ENCODE measurements around the gene DNAJB1.

Gene DNAJB1

DNA sequence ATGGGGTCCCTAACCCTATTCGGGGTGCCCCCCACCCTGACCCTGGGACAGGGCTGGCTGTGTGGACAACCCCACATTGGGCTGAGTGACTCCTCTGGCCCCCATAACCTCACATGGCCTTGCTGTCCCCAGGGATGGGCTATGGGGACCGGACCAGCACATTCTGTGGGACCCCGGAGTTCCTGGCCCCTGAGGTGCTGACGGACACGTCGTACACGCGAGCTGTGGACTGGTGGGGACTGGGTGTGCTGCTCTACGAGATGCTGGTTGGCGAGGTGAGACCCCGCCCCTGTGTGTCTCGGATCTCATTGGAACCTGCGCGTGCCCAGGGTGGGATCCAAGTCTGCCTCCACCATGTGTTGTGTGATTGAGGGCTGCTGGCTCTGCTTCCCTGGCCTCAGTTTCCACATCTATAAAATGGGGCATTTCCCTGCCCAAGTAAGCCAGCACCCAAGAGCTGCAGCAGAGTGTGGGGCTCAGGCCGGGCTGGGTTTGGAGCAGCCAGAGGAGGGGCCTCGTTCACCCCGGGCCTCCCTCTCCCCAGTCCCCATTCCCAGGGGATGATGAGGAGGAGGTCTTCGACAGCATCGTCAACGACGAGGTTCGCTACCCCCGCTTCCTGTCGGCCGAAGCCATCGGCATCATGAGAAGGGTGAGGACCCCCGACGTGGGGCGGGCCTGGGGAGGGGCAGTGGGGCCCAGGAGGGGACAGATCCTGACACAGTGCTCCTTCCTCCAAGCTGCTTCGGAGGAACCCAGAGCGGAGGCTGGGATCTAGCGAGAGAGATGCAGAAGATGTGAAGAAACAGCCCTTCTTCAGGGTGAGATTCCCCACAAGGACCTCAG is 47.9 kb downstream of the DNAJB1 start:
- Histone ChIP-seq H3K4me3 (ENCODE audit: low read length in 2 of 2) (no peak overlapping the region), H3K27ac (ENCODE audit: low read length) (no peak overlapping the region), H3K36me3 (ENCODE audit: control insufficient read depth in 2 of 2, insufficient read depth in 2 of 2, low read length in 2 of 2) (peaks cover 18 to 31% of the 10 kb centered on the region in 2 donors), H3K9me3 (ENCODE audit: control insufficient read depth in 2 of 2, low read length in 2 of 2) (no peaks in the 10 kb centered on the region), H3K27me3 (ENCODE audit: control insufficient read depth in 1 of 2, insufficient read depth in 2 of 2, low read length in 2 of 2) (peaks cover 13 to 29% of the 10 kb centered on the region in 2 donors), H3K4me1 (ENCODE audit: control insufficient read depth, insufficient read depth, low read length) (peaks cover 22% of the 10 kb centered on the region), H3K9ac (ENCODE audit: low read length in 2 of 2) (no peak overlapping the region)

DNA sequence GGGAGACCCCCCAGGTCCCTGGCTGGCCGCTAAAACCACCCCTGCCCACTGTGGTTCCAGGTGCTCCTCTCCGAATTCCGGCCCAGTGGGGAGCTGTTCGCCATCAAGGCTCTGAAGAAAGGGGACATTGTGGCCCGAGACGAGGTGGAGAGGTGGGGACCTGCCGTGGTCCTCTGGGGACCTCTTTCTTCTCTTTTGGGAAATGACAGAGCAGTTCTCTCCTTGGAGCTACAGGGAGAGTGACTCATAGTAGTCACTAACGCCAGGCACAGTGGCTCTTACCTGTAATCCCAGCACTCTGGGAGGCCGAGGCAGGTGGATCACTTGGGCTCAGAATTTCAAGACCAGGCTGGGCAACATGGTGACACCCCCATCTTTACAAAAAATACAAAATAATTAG is 50.4 kb downstream of the DNAJB1 start:
- peaks cover 4 to 7% of the 10 kb centered on the region in 2 donors for H3K27me3 ChIP-seq (ENCODE audit: control insufficient read depth in 1 of 2, insufficient read depth in 2 of 2, low read length in 2 of 2)
- peaks cover 10% of the 10 kb centered on the region for H3K4me1 ChIP-seq (ENCODE audit: control insufficient read depth, insufficient read depth, low read length)
- no peak overlapping the region for H3K27ac ChIP-seq (ENCODE audit: low read length)
- H3K9ac ChIP-seq (ENCODE audit: low read length in 2 of 2), result no peak overlapping the region
- H3K9me3 ChIP-seq (ENCODE audit: control insufficient read depth in 2 of 2, low read length in 2 of 2), result no peaks in the 10 kb centered on the region
- H3K4me3 ChIP-seq (ENCODE audit: low read length in 2 of 2), result no peak overlapping the region
- peaks cover 37 to 44% of the 10 kb centered on the region in 2 donors for H3K36me3 ChIP-seq (ENCODE audit: control insufficient read depth in 2 of 2, insufficient read depth in 2 of 2, low read length in 2 of 2)

DNA sequence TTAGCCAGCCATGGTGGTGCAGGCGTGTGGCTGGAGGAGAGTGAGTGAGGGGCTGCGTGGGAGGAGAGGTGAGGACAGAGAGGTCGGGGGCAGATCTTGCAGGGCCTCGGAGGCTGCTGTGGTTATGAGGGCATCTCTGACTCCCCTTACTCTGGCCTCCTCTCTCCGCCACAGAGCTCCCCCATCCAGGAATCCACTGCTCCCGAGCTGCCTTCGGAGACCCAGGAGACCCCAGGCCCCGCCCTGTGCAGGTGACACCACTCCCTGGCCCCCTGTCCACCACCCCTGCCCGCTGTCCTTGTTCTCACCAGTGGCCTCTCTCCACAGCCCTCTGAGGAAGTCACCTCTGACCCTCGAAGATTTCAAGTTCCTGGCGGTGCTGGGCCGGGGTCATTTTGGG is 50.8 kb downstream of the DNAJB1 start:
- H3K9me3 ChIP-seq (ENCODE audit: control insufficient read depth in 2 of 2, low read length in 2 of 2), result no peaks in the 10 kb centered on the region
- H3K27me3 ChIP-seq (ENCODE audit: control insufficient read depth in 1 of 2, insufficient read depth in 2 of 2, low read length in 2 of 2), result peaks cover under 1 to 2% of the 10 kb centered on the region in 2 donors

More for the DNA sequence above, 50.8 kb downstream of the DNAJB1 start:
- peaks cover 6% of the 10 kb centered on the region for H3K4me1 ChIP-seq (ENCODE audit: control insufficient read depth, insufficient read depth, low read length)
- no peak overlapping the region for H3K4me3 ChIP-seq (ENCODE audit: low read length in 2 of 2)
- no peak overlapping the region for H3K9ac ChIP-seq (ENCODE audit: low read length in 2 of 2)
- H3K36me3 ChIP-seq (ENCODE audit: control insufficient read depth in 2 of 2, insufficient read depth in 2 of 2, low read length in 2 of 2), result peaks cover 41 to 47% of the 10 kb centered on the region in 2 donors
- no peak overlapping the region for H3K27ac ChIP-seq (ENCODE audit: low read length)
